Stomach (tissue), 9 donors: ENCODE measurements around the gene CAMSAP2. TPM values are rescaled to one million over a fixed set of nuclear protein-coding genes. Genes with fewer than 3 reads are reported as not detected.
"Not testable (repeated sequence)": the region's sequence is repeated elsewhere in the genome, so short reads cannot be mapped to it uniquely, and the experiment has no call there.

ENCODE experiments used
- DNase-seq, 2 donors: peaks; one replicate each; pipeline versions ENCODE4 v3.0.0 to v3.0.0-alpha.2; 2013 to 2019
- H3K27ac ChIP-seq, 5 donors: fragments of 200-600 bp in 4 of 5; sonication (generic) in 4 of 5; one replicate each; pipeline ENCODE4 v1.5.1; 2013 to 2019; ENCODE audit warnings: mild to moderate bottlenecking in 1 of 5, moderate library complexity in 1 of 5
- H3K27me3 ChIP-seq, 3 donors: fragments of 200-600 bp; sonication (generic); one replicate each; pipeline ENCODE4 v1.5.1; 2017 to 2019; ENCODE audit warnings: mixed run types in 1 of 3
- H3K36me3 ChIP-seq, 4 donors: fragments of 200-600 bp; sonication (generic); 1 replicate in 3 of 4; 2 replicates in 1 of 4; pipeline ENCODE4 v1.5.1; 2016 to 2019
- H3K4me1 ChIP-seq, 4 donors: fragments of 200-600 bp; sonication (generic); one replicate each; pipeline ENCODE4 v1.5.1; 2016 to 2019
- H3K4me3 ChIP-seq, 4 donors: fragments of 200-600 bp; sonication (generic) in 3 of 4; one replicate each; pipeline ENCODE4 v1.5.1; 2016 to 2019; ENCODE audit warnings: mild to moderate bottlenecking in 1 of 4
- H3K9me3 ChIP-seq, 4 donors: fragments of 200-600 bp; sonication (generic); one replicate each; pipeline ENCODE4 v1.5.1; 2016 to 2019
- CTCF ChIP-seq, 7 experiments: fragments of 450-650 bp in 4 of 7; fragments of 200-600 bp in 3 of 7; sonication (generic) in 3 of 7; IDR thresholded peaks; one replicate each; pipeline ENCODE4 v1.5.1; 2016 to 2019; ENCODE audit warnings: antibody characterized with exemption in 7 of 7, control low read depth in 2 of 7, mild to moderate bottlenecking in 1 of 7
- EP300 ChIP-seq: sonication (generic); formaldehyde crosslinking; IDR thresholded peaks from one replicate; pipeline ENCODE4 v1.6.1; 2017; ENCODE audit warnings: antibody characterized with exemption
- POLR2A ChIP-seq, 4 donors: fragments of 450-650 bp; IDR thresholded peaks; one replicate each; pipeline ENCODE4 v1.6.1; 2016; ENCODE audit warnings: antibody characterized with exemption in 4 of 4, control low read depth in 2 of 4, mild to moderate bottlenecking in 1 of 4, moderate library complexity in 1 of 4
- POLR2AphosphoS5 ChIP-seq, 3 donors: sonication (generic); formaldehyde crosslinking; IDR thresholded peaks; one replicate each; pipeline ENCODE4 v1.6.1; 2016; ENCODE audit warnings: antibody characterized with exemption in 3 of 3
- whole genome bisulfite sequencing, 5 donors: extraction: QIAGEN DNeasy Blood & Tissue Kit in 3 of 5; methylation state at CpG; one replicate each; pipeline versions ENCODE4 v1.1.5 to v1.1.7; 2013 to 2018; 5-methylcytosine and 5-hydroxymethylcytosine counted together
- intact Hi-C: fragments of 100-400 bp; cut with DNase I; formaldehyde crosslinking; loops from one replicate; pipeline ENCODE4 v1.15.1; 2023; ENCODE audit warnings: low total_unique reads
- polyA plus RNA-seq, 3 donors: library from polyadenylated mRNA; stranded (reverse); fragments of 200-250 nt; gene quantifications; one replicate each; pipeline ENCODE4 v1.2.3, GENCODE V29; 2013
- total RNA-seq, 5 donors: library from RNA; depleted of rRNA; stranded (reverse); fragments of >200 nt; gene quantifications; one replicate each; pipeline versions ENCODE4 v1.1.0 to v1.2.3, GENCODE V29; 2014 to 2016
- donor health status: healthy with polysubstance abuse.
- donor health status: Bipolar disorder and iron deficiency.
- donor health status: healthy.

Gene CAMSAP2
- total and polyA plus RNA-seq, 8 donors: 4.5 to 35.4 (median 7.5) TPM

DNA sequence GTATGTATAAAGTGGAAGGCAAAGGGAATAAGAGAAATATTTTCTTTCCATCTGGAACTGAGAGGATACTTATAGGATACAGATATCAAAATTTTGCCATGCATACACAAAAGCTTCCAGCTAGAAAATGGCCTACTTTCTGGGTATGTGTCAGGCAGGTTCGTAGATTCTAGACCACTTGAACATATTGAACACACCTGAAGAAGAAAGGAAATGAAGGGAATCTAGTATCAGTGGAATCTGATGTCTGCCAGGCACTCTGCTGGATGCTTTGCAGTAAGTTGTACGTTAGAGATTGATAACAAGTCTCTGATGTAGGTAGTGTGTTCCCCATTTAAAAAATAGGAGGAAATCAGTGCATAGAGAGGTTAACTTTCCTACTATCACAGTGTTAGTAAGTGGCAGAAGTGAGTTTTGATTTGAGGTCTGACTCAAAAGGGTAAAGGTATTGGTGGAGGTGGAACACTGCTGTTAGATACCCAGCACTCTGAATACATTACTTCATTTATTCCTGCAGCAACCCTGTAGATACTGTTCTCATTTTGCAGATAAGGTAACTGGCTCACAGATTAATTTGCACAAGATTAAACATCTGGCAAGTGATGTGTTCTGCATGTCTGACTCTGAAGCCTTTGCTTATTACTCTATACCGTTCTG is 3.0 kb downstream of the CAMSAP2 start:
- H3K27ac ChIP-seq: no peak overlapping the region
- peaks cover 25 to 64% (median 44%) of the 10 kb centered on the region in 4 donors for H3K4me1 ChIP-seq
- intact Hi-C loops: no loop called here
- DNase-seq: no peak
- no peaks in the 10 kb centered on the region for H3K36me3 ChIP-seq
- H3K9me3 ChIP-seq: no peaks in the 10 kb centered on the region
- TF ChIP-seq CTCF (IDR thresholded peaks at IDR 0.05) (no peak), POLR2AphosphoS5 (IDR thresholded peaks at IDR 0.05) (no peak), EP300 (no peak), POLR2A (IDR thresholded peaks at IDR 0.05) (no peak)
- H3K27me3 ChIP-seq: peaks cover 0 to 14% (median 0%) of the 10 kb centered on the region in 3 donors
- 14 to 30% (median 23%) methylated on average over 3 of the region's 3 CpGs for WGBS, 5 donors
- peak overlapping the region; percentile 3 to 90 (median 76) for H3K4me3 ChIP-seq

GRCh38 chr1:200744143-200744542 is 5.5 kb downstream of the CAMSAP2 start:
- WGBS, 5 donors: 81 to 100% (median 95%) methylated on average over 1 of the region's 1 CpG

DNA sequence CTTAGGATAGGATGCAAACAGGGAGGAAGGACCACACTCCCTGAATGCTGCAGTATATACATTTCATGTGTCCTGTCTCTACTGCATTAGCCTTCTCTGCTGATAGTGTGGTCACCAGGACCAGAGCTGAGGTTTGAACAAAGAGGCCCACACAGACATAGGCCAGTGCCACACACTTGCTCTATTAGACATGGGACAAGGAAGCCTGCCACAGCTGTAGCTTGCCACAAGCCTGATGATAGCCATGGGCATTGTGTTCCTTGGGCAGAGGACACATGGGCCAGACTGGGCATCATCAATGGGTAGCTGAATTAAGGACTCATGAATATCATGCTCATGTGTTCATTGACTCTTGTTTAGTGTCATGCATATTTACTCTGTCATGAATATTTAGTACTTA is 10.4 kb downstream of the CAMSAP2 start:
- intact Hi-C loops: no loop called here
- no peak overlapping the region for H3K27ac ChIP-seq
- H3K9me3 ChIP-seq: no peaks in the 10 kb centered on the region
- no peaks in the 10 kb centered on the region for H3K27me3 ChIP-seq
- peaks cover 0 to 11% (median 0%) of the 10 kb centered on the region in 4 donors for H3K36me3 ChIP-seq
- TF ChIP-seq EP300: no peak
- TF ChIP-seq CTCF (IDR thresholded peaks at IDR 0.05): no peak
- no peak for TF ChIP-seq POLR2AphosphoS5 (IDR thresholded peaks at IDR 0.05)
- TF ChIP-seq POLR2A (IDR thresholded peaks at IDR 0.05): no peak
- no peak overlapping the region for H3K4me3 ChIP-seq
- peaks cover 0 to 28% (median 7%) of the 10 kb centered on the region in 4 donors for H3K4me1 ChIP-seq
- no peak for DNase-seq

More at GRCh38 chr1:200744143-200744542, 5.5 kb downstream of the CAMSAP2 start:
- Histone ChIP-seq H3K9me3 (no peaks in the 10 kb centered on the region), H3K27ac (no peak overlapping the region), H3K27me3 (peaks cover 0 to 9% (median 0%) of the 10 kb centered on the region in 3 donors), H3K4me3 (no peak overlapping the region), H3K4me1 (peaks cover 20 to 57% (median 39%) of the 10 kb centered on the region in 4 donors), H3K36me3 (no peaks in the 10 kb centered on the region)
- DNase-seq: no peak
- intact Hi-C loops: no loop called here
- no peak for TF ChIP-seq POLR2AphosphoS5 (IDR thresholded peaks at IDR 0.05)
- TF ChIP-seq CTCF (IDR thresholded peaks at IDR 0.05): no peak
- no peak for TF ChIP-seq POLR2A (IDR thresholded peaks at IDR 0.05)
- TF ChIP-seq EP300: no peak

DNA sequence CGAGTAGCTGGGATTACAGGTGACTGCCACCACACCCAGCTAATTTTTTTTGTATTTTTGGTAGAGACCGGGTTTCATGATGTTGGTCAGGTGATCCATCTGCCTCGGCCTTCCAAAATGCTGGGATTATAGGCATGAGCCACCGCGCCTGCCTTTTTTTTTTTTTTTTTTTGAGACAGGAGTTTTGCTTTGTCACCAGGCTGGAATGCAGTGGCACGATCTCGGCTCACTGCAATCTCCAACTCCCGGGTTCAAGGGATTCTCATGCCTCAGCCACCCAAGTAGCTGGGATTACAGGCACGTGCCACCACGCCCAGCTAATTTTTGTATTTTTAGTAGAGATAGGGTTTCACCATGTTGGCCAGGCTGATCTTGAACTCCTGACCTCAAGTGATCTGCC is 12.1 kb downstream of the CAMSAP2 start:
- H3K36me3 ChIP-seq: peaks cover 0 to 11% (median 0%) of the 10 kb centered on the region in 4 donors
- H3K27ac ChIP-seq, H3K4me3 ChIP-seq, intact Hi-C loops, DNase-seq, H3K27me3 ChIP-seq, H3K9me3 ChIP-seq: not testable (repeated sequence)
- 87 to 96% (median 94%) methylated on average over 10 of the region's 10 CpGs for WGBS, 5 donors
- H3K4me1 ChIP-seq: peaks cover 0 to 26% (median 2%) of the 10 kb centered on the region in 4 donors

DNA sequence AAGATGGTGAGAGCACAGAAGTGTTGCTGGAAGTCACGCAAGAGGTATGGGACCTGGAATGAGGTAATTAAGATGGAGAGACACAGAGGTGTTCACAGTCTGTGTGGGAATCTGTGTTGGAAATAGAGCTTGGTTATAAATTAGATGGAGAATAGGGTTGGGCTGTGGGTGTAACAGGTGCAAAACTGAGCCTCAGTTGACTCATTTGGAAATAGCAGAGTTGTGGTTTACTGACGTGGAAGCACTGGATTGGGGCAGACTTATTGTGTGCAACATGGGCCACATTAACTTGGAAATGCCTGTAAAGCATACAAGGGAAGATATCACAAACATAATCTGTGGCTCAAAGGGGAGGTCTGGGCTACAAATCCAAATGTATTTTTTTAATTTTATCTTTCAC is 13.0 kb downstream of the CAMSAP2 start:
- TF ChIP-seq POLR2AphosphoS5 (IDR thresholded peaks at IDR 0.05): no peak
- TF ChIP-seq EP300: no peak
- TF ChIP-seq POLR2A (IDR thresholded peaks at IDR 0.05): no peak
- no peak for TF ChIP-seq CTCF (IDR thresholded peaks at IDR 0.05)
- Histone ChIP-seq H3K4me3 (no peak overlapping the region), H3K27me3 (no peaks in the 10 kb centered on the region), H3K36me3 (peaks cover 0 to 11% (median 0%) of the 10 kb centered on the region in 4 donors), H3K9me3 (no peaks in the 10 kb centered on the region), H3K4me1 (peaks cover 0 to 28% (median 5%) of the 10 kb centered on the region in 4 donors), H3K27ac (no peak overlapping the region)
- no peak for DNase-seq
- WGBS, 5 donors: 84 to 94% (median 89%) methylated on average over 2 of the region's 2 CpGs
- intact Hi-C loops: no loop called here
